H9 (cell line): ENCODE results near the gene KCMF1. TPM values are rescaled to one million over a fixed set of nuclear protein-coding genes. Genes with fewer than 3 reads are reported as not detected.

ENCODE experiments used
- DNase-seq: peaks from one replicate; pipeline ENCODE4 v3.0.0-alpha.2; 2017
- H2AFZ ChIP-seq: one replicate; pipeline ENCODE4 v1.6.1; 2013; ENCODE audit warnings: mild to moderate bottlenecking, low read length, control low read depth, moderate library complexity
- H2AK5ac ChIP-seq: 2 replicates; pipeline ENCODE4 v1.6.1; 2013; ENCODE audit warnings: low read length, control low read depth, mixed read lengths; ENCODE audit not compliant: insufficient read length
- H2BK120ac ChIP-seq: one replicate; pipeline ENCODE4 v1.6.1; 2013; ENCODE audit warnings: low read depth, mild to moderate bottlenecking, low read length, control low read depth, inconsistent platforms; ENCODE audit not compliant: poor library complexity, severe bottlenecking
- H2BK12ac ChIP-seq: 2 replicates; pipeline ENCODE4 v1.6.1; 2013; ENCODE audit warnings: low read length, control low read depth, mixed read lengths, low read depth; ENCODE audit not compliant: insufficient read length
- H2BK15ac ChIP-seq: 2 replicates; pipeline ENCODE4 v1.6.1; 2013; ENCODE audit warnings: low read depth, low read length, control low read depth
- H2BK20ac ChIP-seq: one replicate; pipeline ENCODE4 v1.6.1; 2013; ENCODE audit warnings: low read depth, mild to moderate bottlenecking, low read length, control low read depth, inconsistent platforms; ENCODE audit not compliant: poor library complexity, severe bottlenecking
- H2BK5ac ChIP-seq: 2 replicates; pipeline ENCODE4 v1.6.1; 2013; ENCODE audit warnings: low read length, control low read depth, mixed read lengths; ENCODE audit not compliant: insufficient read length
- H3K14ac ChIP-seq: 2 replicates; pipeline ENCODE4 v1.6.1; 2013; ENCODE audit warnings: low read length, control low read depth; ENCODE audit not compliant: insufficient read depth
- H3K18ac ChIP-seq: 2 replicates; pipeline ENCODE4 v1.6.1; 2013; ENCODE audit warnings: low read depth, mild to moderate bottlenecking, mixed read lengths, low read length, control low read depth; ENCODE audit not compliant: insufficient read length
- H3K23ac ChIP-seq: 2 replicates; pipeline ENCODE4 v1.6.1; 2013; ENCODE audit warnings: low read length, control low read depth, mixed read lengths, low read depth; ENCODE audit not compliant: insufficient read length
- H3K23me2 ChIP-seq: 2 replicates; pipeline ENCODE4 v1.6.1; 2013; ENCODE audit warnings: low read depth, mild to moderate bottlenecking, mixed read lengths, low read length, control low read depth; ENCODE audit not compliant: insufficient read length, poor library complexity, severe bottlenecking
- H3K27ac ChIP-seq: 2 replicates; pipeline ENCODE4 v1.5.1; 2013; ENCODE audit warnings: low read length, control low read depth, mixed read lengths, low read depth; ENCODE audit not compliant: insufficient read length
- H3K27me3 ChIP-seq: 2 replicates; pipeline ENCODE4 v1.6.1; 2013; ENCODE audit warnings: low read length, control low read depth, inconsistent platforms; ENCODE audit not compliant: insufficient read depth
- H3K4ac ChIP-seq: 2 replicates; pipeline ENCODE4 v1.6.1; 2013; ENCODE audit warnings: low read depth, mild to moderate bottlenecking, control low read depth, inconsistent platforms, low read length, moderate library complexity
- H3K4me1 ChIP-seq: 2 replicates; pipeline ENCODE4 v1.6.1; 2013; ENCODE audit warnings: low read length, control low read depth, inconsistent platforms; ENCODE audit not compliant: insufficient read depth
- H3K4me2 ChIP-seq: 2 replicates; pipeline ENCODE4 v1.6.1; 2013; ENCODE audit warnings: low read length, control low read depth, mixed read lengths; ENCODE audit not compliant: insufficient read length, insufficient read depth
- H3K56ac ChIP-seq: 2 replicates; pipeline ENCODE4 v1.6.1; 2013; ENCODE audit warnings: low read depth, mild to moderate bottlenecking, mixed read lengths, low read length, control low read depth; ENCODE audit not compliant: insufficient read length
- H3K79me1 ChIP-seq: 2 replicates; pipeline ENCODE4 v1.6.1; 2013; ENCODE audit warnings: low read depth, mild to moderate bottlenecking, moderate library complexity, low read length, control low read depth, inconsistent platforms; ENCODE audit not compliant: insufficient read depth, poor library complexity, severe bottlenecking
- H3K79me2 ChIP-seq: 2 replicates; pipeline ENCODE4 v1.6.1; 2013; ENCODE audit warnings: low read length, control low read depth, inconsistent platforms; ENCODE audit not compliant: insufficient read depth
- H3K9ac ChIP-seq: 2 replicates; pipeline ENCODE4 v1.6.1; 2013; ENCODE audit warnings: low read length, control low read depth, mixed read lengths; ENCODE audit not compliant: insufficient read length; ENCODE audit errors: extremely low read depth
- H3K9me3 ChIP-seq: one replicate; pipeline ENCODE4 v1.6.1; 2013; ENCODE audit warnings: low read depth, low read length, inconsistent platforms; ENCODE audit not compliant: control insufficient read depth
- H3T11ph ChIP-seq: one replicate; pipeline ENCODE4 v1.6.1; 2013; ENCODE audit warnings: mild to moderate bottlenecking, low read length, control low read depth, inconsistent platforms
- H4K20me1 ChIP-seq: one replicate; pipeline ENCODE4 v1.6.1; 2013; ENCODE audit not compliant: control insufficient read depth, insufficient read length, insufficient read depth
- H4K5ac ChIP-seq: 2 replicates; pipeline ENCODE4 v1.6.1; 2013; ENCODE audit warnings: low read depth, mild to moderate bottlenecking, mixed read lengths, low read length, control low read depth; ENCODE audit not compliant: insufficient read length
- H4K8ac ChIP-seq: replicated peaks from 2 replicates; pipeline ENCODE4 v1.6.1; 2013; ENCODE audit warnings: low read length, control low read depth, mixed read lengths, low read depth; ENCODE audit not compliant: insufficient read length
- H4K91ac ChIP-seq: 2 replicates; pipeline ENCODE4 v1.6.1; 2013; ENCODE audit warnings: low read depth, mild to moderate bottlenecking, moderate library complexity, mixed read lengths, low read length, control low read depth; ENCODE audit not compliant: insufficient read length
- H3K27ac Mint-ChIP-seq, 3 experiments: 2 replicates in 2 of 3; 3 replicates in 1 of 3; pipeline ENCODE4 v1.8.0; 2020 to 2021; ENCODE audit warnings: mixed read lengths in 3 of 3, mild to moderate bottlenecking in 1 of 3, moderate library complexity in 1 of 3
- H3K27me3 Mint-ChIP-seq: 2 replicates; pipeline ENCODE4 v1.8.0; 2021; ENCODE audit warnings: low read depth, mild to moderate bottlenecking, moderate library complexity, mixed read lengths
- H3K36me3 Mint-ChIP-seq, 3 experiments: 2 replicates in 2 of 3; 3 replicates in 1 of 3; pipeline ENCODE4 v1.8.0; 2020 to 2021; ENCODE audit warnings: low read depth in 3 of 3, mixed read lengths in 3 of 3; ENCODE audit not compliant: insufficient read depth in 1 of 3
- H3K4me1 Mint-ChIP-seq, 2 experiments: 2 replicates each; pipeline ENCODE4 v1.8.0; 2020; ENCODE audit warnings: mixed read lengths in 2 of 2
- H3K4me3 Mint-ChIP-seq, 2 experiments: 2 replicates in 1 of 2; 3 replicates in 1 of 2; pipeline ENCODE4 v1.8.0; 2020 to 2021; ENCODE audit warnings: mild to moderate bottlenecking in 2 of 2, mixed read lengths in 2 of 2, moderate library complexity in 1 of 2
- H3K9me3 Mint-ChIP-seq, 2 experiments: 2 replicates in 1 of 2; 3 replicates in 1 of 2; pipeline ENCODE4 v1.8.0; 2020; ENCODE audit warnings: mild to moderate bottlenecking in 2 of 2, mixed read lengths in 2 of 2, moderate library complexity in 1 of 2
- total RNA-seq: library from RNA; stranded (reverse); gene quantifications from 2 replicates; pipeline ENCODE4 v1.2.1, GENCODE V29; 2021
- TF ChIP-seq, protein P1 (sequence below): fragments of 200-600 bp; sonication (generic); conservative IDR thresholded peaks from 3 replicates; pipeline ENCODE4 v1.8.0; 2021; ENCODE audit warnings: antibody characterized with exemption, mild to moderate bottlenecking

Gene KCMF1
- total RNA-seq, 1 experiment from 2014 or later, result 113 TPM

DNA sequence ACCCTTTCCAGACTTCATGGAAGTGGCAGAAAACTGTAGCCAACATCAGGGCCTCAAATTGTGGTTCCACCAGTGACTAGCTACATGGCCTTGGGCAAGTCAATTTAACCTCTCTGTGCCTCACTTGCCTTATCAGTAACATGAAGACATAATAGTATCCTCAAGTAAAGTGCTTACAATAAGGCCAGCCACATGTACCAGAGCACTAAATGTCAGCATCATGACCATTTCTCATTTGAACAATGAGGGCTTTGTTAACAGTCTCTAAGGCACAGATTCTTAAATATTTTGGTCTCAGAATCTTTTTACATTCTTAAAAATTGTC lies 5.8 kb upstream of the KCMF1 start:
- Histone ChIP-seq H2BK120ac (no peak overlapping the region), H3K4me1 (no peaks in the 10 kb centered on the region; the same call in 1 of the 2 replicates), H3K27ac (no peak overlapping the region), H3K9ac (no peak overlapping the region), H2BK12ac (no peak overlapping the region), H2AK5ac (no peak overlapping the region), H3T11ph (no peak overlapping the region), H4K5ac (no peak overlapping the region), H3K23ac (no peak overlapping the region), H3K56ac (no peak overlapping the region), H4K8ac (no peak overlapping the region), H3K18ac (no peak overlapping the region), H4K91ac (no peak overlapping the region), H2AFZ (no peak overlapping the region), H4K20me1 (no peaks in the 10 kb centered on the region), H2BK5ac (no peak overlapping the region), H3K9me3 (no peaks in the 10 kb centered on the region), H3K14ac (no peak overlapping the region), H2BK20ac (no peak overlapping the region), H3K27me3 (no peaks in the 10 kb centered on the region), H3K23me2 (peaks cover 7% of the 10 kb centered on the region), H3K79me1 (no peaks in the 10 kb centered on the region), H2BK15ac (no peak overlapping the region), H3K4ac (no peak overlapping the region), H3K4me2 (no peak overlapping the region), H3K79me2 (peaks cover 23% of the 10 kb centered on the region)
- Mint-ChIP-seq H3K36me3 (peaks cover 43 to 65% (median 62%) of the 10 kb centered on the region in 3 experiments), H3K4me1 (peaks cover 45 to 53% of the 10 kb centered on the region in 2 experiments), H3K9me3 (peaks cover 0 to 2% of the 10 kb centered on the region in 2 experiments; a peak in 1 of 5 replicates), H3K4me3 (no peak overlapping the region), H3K27me3 (no peaks in the 10 kb centered on the region; the same call in 1 of the 2 replicates), H3K27ac (peak overlapping the region in 1 of 3 experiments; percentile 71; a peak in 1 of 7 replicates)
- TF ChIP-seq, protein P1, sequence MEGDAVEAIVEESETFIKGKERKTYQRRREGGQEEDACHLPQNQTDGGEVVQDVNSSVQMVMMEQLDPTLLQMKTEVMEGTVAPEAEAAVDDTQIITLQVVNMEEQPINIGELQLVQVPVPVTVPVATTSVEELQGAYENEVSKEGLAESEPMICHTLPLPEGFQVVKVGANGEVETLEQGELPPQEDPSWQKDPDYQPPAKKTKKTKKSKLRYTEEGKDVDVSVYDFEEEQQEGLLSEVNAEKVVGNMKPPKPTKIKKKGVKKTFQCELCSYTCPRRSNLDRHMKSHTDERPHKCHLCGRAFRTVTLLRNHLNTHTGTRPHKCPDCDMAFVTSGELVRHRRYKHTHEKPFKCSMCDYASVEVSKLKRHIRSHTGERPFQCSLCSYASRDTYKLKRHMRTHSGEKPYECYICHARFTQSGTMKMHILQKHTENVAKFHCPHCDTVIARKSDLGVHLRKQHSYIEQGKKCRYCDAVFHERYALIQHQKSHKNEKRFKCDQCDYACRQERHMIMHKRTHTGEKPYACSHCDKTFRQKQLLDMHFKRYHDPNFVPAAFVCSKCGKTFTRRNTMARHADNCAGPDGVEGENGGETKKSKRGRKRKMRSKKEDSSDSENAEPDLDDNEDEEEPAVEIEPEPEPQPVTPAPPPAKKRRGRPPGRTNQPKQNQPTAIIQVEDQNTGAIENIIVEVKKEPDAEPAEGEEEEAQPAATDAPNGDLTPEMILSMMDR, result no peak
- no peak for DNase-seq
